WI38 (cell line): ENCODE measurements around the gene NCOA1.

Experiments
- H3K4me3 ChIP-seq: 2 replicates; pipeline ENCODE4 v1.5.1; 2011; ENCODE audit warnings: low read depth, mild to moderate bottlenecking, control low read depth, low read length
- CTCF ChIP-seq: IDR thresholded peaks from 2 replicates; pipeline ENCODE4 v1.5.1; 2012; ENCODE audit warnings: low read depth, mild to moderate bottlenecking, control low read depth, low read length

The NCOA1 gene

GRCh38 chr2:24730481-24730880 is 239.4 kb downstream of the NCOA1 start:
- TF ChIP-seq CTCF: no peak
- H3K4me3 ChIP-seq: no peak overlapping the region

- no peak overlapping the region for H3K4me3 ChIP-seq
- no peak for TF ChIP-seq CTCF
These were observed 240.0 kb downstream of the NCOA1 start for GRCh38 chr2:24731040-24731439.

GRCh38 chr2:24731923-24732322 is 240.9 kb downstream of the NCOA1 start:
- no peak for TF ChIP-seq CTCF
- H3K4me3 ChIP-seq: no peak overlapping the region

- no peak for TF ChIP-seq CTCF
- H3K4me3 ChIP-seq: no peak overlapping the region
These were observed 243.7 kb downstream of the NCOA1 start for GRCh38 chr2:24734741-24735140.

- H3K4me3 ChIP-seq: no peak overlapping the region
- TF ChIP-seq CTCF: no peak
These were observed 248.4 kb downstream of the NCOA1 start for GRCh38 chr2:24739354-24740025.

GRCh38 chr2:24740142-24740541 is 249.1 kb downstream of the NCOA1 start:
- TF ChIP-seq CTCF: no peak

GRCh38 chr2:24742730-24743129 is 251.7 kb downstream of the NCOA1 start:
- H3K4me3 ChIP-seq: no peak overlapping the region
- no peak for TF ChIP-seq CTCF

More at GRCh38 chr2:24740142-24740541, 249.1 kb downstream of the NCOA1 start:
- no peak overlapping the region for H3K4me3 ChIP-seq
